Activated CD4-positive, alpha-beta memory T cell treated with anti-CD3 and anti-CD28 coated beads, Interleukin-2, amount 10 ng/mL, durations not matched to agents 7 days and 5 days (primary cell): ENCODE measurements around the gene SBK1. TPM values are rescaled to one million over a fixed set of nuclear protein-coding genes. Genes with fewer than 3 reads are reported as not detected.

Experiments used
- CTCF ChIA-PET: fragments of 350-600 bp; sonication (Branson Sonifier 250); formaldehyde crosslinking; loops from one replicate; lab custom pipeline; 2021; ENCODE audit warnings: antibody characterized with exemption, inconsistent platforms; lab: Charles Lee
- POLR2A ChIA-PET: fragments of 350-600 bp; sonication (Branson Sonifier 250); formaldehyde crosslinking; loops from one replicate; lab custom pipeline; 2021; ENCODE audit warnings: antibody characterized with exemption; lab: Charles Lee
- DNase-seq: peaks from one replicate; pipeline ENCODE4 v3.0.0-alpha.2; 2020
- H3K27ac Mint-ChIP-seq: one replicate; pipeline ENCODE4 v1.8.0; 2021; ENCODE audit warnings: mild to moderate bottlenecking, mixed read lengths
- H3K27me3 Mint-ChIP-seq: one replicate; pipeline ENCODE4 v1.8.0; 2021; ENCODE audit warnings: mixed read lengths
- H3K36me3 Mint-ChIP-seq: one replicate; pipeline ENCODE4 v1.8.0; 2021; ENCODE audit warnings: low read depth, mixed read lengths
- H3K4me1 Mint-ChIP-seq: one replicate; pipeline ENCODE4 v1.8.0; 2021; ENCODE audit warnings: mixed read lengths
- H3K4me3 Mint-ChIP-seq: one replicate; pipeline ENCODE4 v1.8.0; 2021; ENCODE audit warnings: mild to moderate bottlenecking, mixed read lengths
- H3K9me3 Mint-ChIP-seq: one replicate; pipeline ENCODE4 v1.8.0; 2021; ENCODE audit warnings: mixed read lengths
- total RNA-seq, 2 experiments: library from RNA; stranded (reverse); gene quantifications; one replicate each; pipeline ENCODE4 v1.2.3, GENCODE V29; 2021

SBK1 gene
- total RNA-seq, 2 experiments from 2014 or later = 9.8 TPM

GRCh38 chr16:28298511-28298878, 6.2 kb downstream of the SBK1 start:
- DNase-seq = no peak
- Mint-ChIP-seq H3K4me1 (peaks cover 48% of the 10 kb centered on the region), H3K27ac (no peak overlapping the region), H3K36me3 (peaks cover 10% of the 10 kb centered on the region), H3K9me3 (no peaks in the 10 kb centered on the region), H3K4me3 (no peak overlapping the region), H3K27me3 (peaks cover 18% of the 10 kb centered on the region)
- ChIA-PET CTCF (interaction anchor here (1.3 to 2.1 kb wide), 4 partner anchors 10 to 86 kb away, joined by 3 to 18 read pairs (median 4); partner anchors contain the start of gene XPO6), POLR2A (interaction anchor here (1.2 to 3.3 kb wide), 2 partner anchors 11 to 18 kb away, joined by 3 to 20 read pairs; no protein-coding TSS in a partner anchor)

- H3K9me3 Mint-ChIP-seq = no peaks in the 10 kb centered on the region
- peaks cover 2% of the 10 kb centered on the region for H3K27me3 Mint-ChIP-seq
- POLR2A ChIA-PET = interaction anchor here (1.4 to 3.3 kb wide), 2 partner anchors 9 to 14 kb away, joined by 3 to 20 read pairs; no protein-coding TSS in a partner anchor
- CTCF ChIA-PET = interaction anchor here (0.9 to 2.1 kb wide), 3 partner anchors 17 to 21 kb away, joined by 3 to 9 read pairs (median 3); no protein-coding TSS in a partner anchor
- no peak overlapping the region for H3K4me3 Mint-ChIP-seq
- peaks cover 5% of the 10 kb centered on the region for H3K36me3 Mint-ChIP-seq
- DNase-seq = no peak
- H3K4me1 Mint-ChIP-seq = peaks cover 29% of the 10 kb centered on the region
- no peak overlapping the region for H3K27ac Mint-ChIP-seq
These were observed 8.0 kb downstream of the SBK1 start for GRCh38 chr16:28300327-28300726.

GRCh38 chr16:28301154-28301553, 8.8 kb downstream of the SBK1 start:
- H3K4me1 Mint-ChIP-seq = peaks cover 26% of the 10 kb centered on the region
- no peaks in the 10 kb centered on the region for H3K9me3 Mint-ChIP-seq
- no peak overlapping the region for H3K27ac Mint-ChIP-seq
- ChIA-PET CTCF (interaction anchor here (0.9 to 2.1 kb wide), 2 partner anchors 16 to 21 kb away, joined by 3 to 9 read pairs; no protein-coding TSS in a partner anchor), POLR2A (interaction anchor here (1.4 to 3.3 kb wide), 2 partner anchors 8 to 13 kb away, joined by 3 to 20 read pairs; no protein-coding TSS in a partner anchor)
- H3K27me3 Mint-ChIP-seq = no peaks in the 10 kb centered on the region
- no peak overlapping the region for H3K4me3 Mint-ChIP-seq
- no peak for DNase-seq
- peaks cover 5% of the 10 kb centered on the region for H3K36me3 Mint-ChIP-seq

- no peak overlapping the region for H3K4me3 Mint-ChIP-seq
- no peaks in the 10 kb centered on the region for H3K27me3 Mint-ChIP-seq
- peaks cover 24% of the 10 kb centered on the region for H3K4me1 Mint-ChIP-seq
- peaks cover 4% of the 10 kb centered on the region for H3K36me3 Mint-ChIP-seq
- DNase-seq = no peak
- ChIA-PET POLR2A (interaction anchor here (3.3 kb wide), 1 partner anchor 8 kb away, joined by 20 read pairs; no protein-coding TSS in a partner anchor), CTCF (interaction anchor here (2.1 kb wide), 1 partner anchor 16 kb away, joined by 9 read pairs; no protein-coding TSS in a partner anchor)
- H3K9me3 Mint-ChIP-seq = no peaks in the 10 kb centered on the region
- H3K27ac Mint-ChIP-seq = no peak overlapping the region
These were observed 9.3 kb downstream of the SBK1 start for GRCh38 chr16:28301620-28302019.

- ChIA-PET POLR2A (interaction anchor here (1.2 kb wide), 1 partner anchor 11 kb away, joined by 3 read pairs; the partner anchor contains the start of gene SBK1), CTCF (interaction anchor here (0.7 kb wide), 1 partner anchor 25 kb away, joined by 4 read pairs; no protein-coding TSS in a partner anchor)
- no peak for DNase-seq
- Mint-ChIP-seq H3K27ac (no peak overlapping the region), H3K4me1 (peaks cover 10% of the 10 kb centered on the region), H3K9me3 (no peaks in the 10 kb centered on the region), H3K36me3 (peaks cover 3% of the 10 kb centered on the region), H3K27me3 (no peaks in the 10 kb centered on the region), H3K4me3 (no peak overlapping the region)
These were observed 10.8 kb downstream of the SBK1 start for GRCh38 chr16:28303132-28303531.

GRCh38 chr16:28304214-28304613, 11.9 kb downstream of the SBK1 start:
- CTCF ChIA-PET = no interaction called here
- POLR2A ChIA-PET = no interaction called here
- Mint-ChIP-seq H3K27me3 (no peaks in the 10 kb centered on the region), H3K4me1 (peaks cover 11% of the 10 kb centered on the region), H3K27ac (no peak overlapping the region), H3K36me3 (peaks cover 9% of the 10 kb centered on the region), H3K9me3 (no peaks in the 10 kb centered on the region), H3K4me3 (no peak overlapping the region)
- DNase-seq = peak; percentile 39

- H3K27me3 Mint-ChIP-seq = no peaks in the 10 kb centered on the region
- POLR2A ChIA-PET = no interaction called here
- CTCF ChIA-PET = interaction anchor here (0.9 to 5.6 kb wide), 4 partner anchors 9 to 30 kb away, joined by 3 to 31 read pairs (median 6); no protein-coding TSS in a partner anchor
- H3K4me3 Mint-ChIP-seq = no peak overlapping the region
- H3K9me3 Mint-ChIP-seq = no peaks in the 10 kb centered on the region
- H3K4me1 Mint-ChIP-seq = peaks cover 40% of the 10 kb centered on the region
- DNase-seq = no peak
- H3K27ac Mint-ChIP-seq = no peak overlapping the region
- H3K36me3 Mint-ChIP-seq = peaks cover 11% of the 10 kb centered on the region
These were observed 15.6 kb downstream of the SBK1 start for GRCh38 chr16:28307936-28308335.

GRCh38 chr16:28308794-28309584, 16.7 kb downstream of the SBK1 start:
- peaks cover 40% of the 10 kb centered on the region for H3K4me1 Mint-ChIP-seq
- H3K27me3 Mint-ChIP-seq = no peaks in the 10 kb centered on the region
- H3K27ac Mint-ChIP-seq = peak overlapping the region; percentile 91
- no peak for DNase-seq
- ChIA-PET POLR2A (interaction anchor here (1.5 to 3.2 kb wide), 4 partner anchors 9 to 32 kb away, joined by 8 to 22 read pairs (median 18); partner anchors contain the start of gene SBK1), CTCF (interaction anchor here (0.6 to 5.6 kb wide), 8 partner anchors 8 to 31 kb away, joined by 3 to 31 read pairs (median 6); no protein-coding TSS in a partner anchor)
- no peak overlapping the region for H3K4me3 Mint-ChIP-seq
- H3K36me3 Mint-ChIP-seq = peaks cover 11% of the 10 kb centered on the region
- H3K9me3 Mint-ChIP-seq = no peaks in the 10 kb centered on the region

GRCh38 chr16:28309811-28310311, 17.5 kb downstream of the SBK1 start:
- H3K27ac Mint-ChIP-seq = peak overlapping the region; percentile 91
- POLR2A ChIA-PET = interaction anchor here (0.7 to 3.2 kb wide), 7 partner anchors 10 to 184 kb away, joined by 3 to 22 read pairs (median 8); partner anchors contain the start of gene SBK1

GRCh38 chr16:28310796-28311195, 18.5 kb downstream of the SBK1 start:
- DNase-seq = no peak
- CTCF ChIA-PET = interaction anchor here (2.1 to 5.6 kb wide), 4 partner anchors 11 to 33 kb away, joined by 6 to 31 read pairs (median 8); no protein-coding TSS in a partner anchor
- Mint-ChIP-seq H3K4me1 (peaks cover 40% of the 10 kb centered on the region), H3K9me3 (no peaks in the 10 kb centered on the region), H3K4me3 (peak overlapping the region; percentile 7), H3K27me3 (no peaks in the 10 kb centered on the region), H3K36me3 (peaks cover 8% of the 10 kb centered on the region), H3K27ac (peak overlapping the region; percentile 91)
- POLR2A ChIA-PET = interaction anchor here (0.9 to 3.2 kb wide), 7 partner anchors 11 to 172 kb away, joined by 3 to 22 read pairs (median 8); partner anchors contain the start of gene SBK1

More at GRCh38 chr16:28309811-28310311, 17.5 kb downstream of the SBK1 start:
- CTCF ChIA-PET = interaction anchor here (0.6 to 5.6 kb wide), 5 partner anchors 12 to 32 kb away, joined by 3 to 31 read pairs (median 8); no protein-coding TSS in a partner anchor
- Mint-ChIP-seq H3K4me3 (peak overlapping the region; percentile 30), H3K27me3 (no peaks in the 10 kb centered on the region), H3K36me3 (peaks cover 10% of the 10 kb centered on the region), H3K9me3 (no peaks in the 10 kb centered on the region), H3K4me1 (peaks cover 40% of the 10 kb centered on the region)
- peak; percentile 90 for DNase-seq

- H3K36me3 Mint-ChIP-seq = peaks cover 8% of the 10 kb centered on the region
- ChIA-PET CTCF (interaction anchor here (2.2 to 5.6 kb wide), 3 partner anchors 14 to 33 kb away, joined by 6 to 31 read pairs (median 11); no protein-coding TSS in a partner anchor), POLR2A (interaction anchor here (1.0 to 3.2 kb wide), 3 partner anchors 14 to 101 kb away, joined by 4 to 22 read pairs (median 15); partner anchors contain the start of gene SBK1)
- no peaks in the 10 kb centered on the region for H3K9me3 Mint-ChIP-seq
- H3K27me3 Mint-ChIP-seq = no peaks in the 10 kb centered on the region
- H3K4me1 Mint-ChIP-seq = peaks cover 40% of the 10 kb centered on the region
- H3K4me3 Mint-ChIP-seq = no peak overlapping the region
- peak overlapping the region; percentile 91 for H3K27ac Mint-ChIP-seq
- no peak for DNase-seq
These were observed 19.1 kb downstream of the SBK1 start for GRCh38 chr16:28311413-28311812.

- Mint-ChIP-seq H3K9me3 (no peaks in the 10 kb centered on the region), H3K4me3 (no peak overlapping the region), H3K36me3 (peaks cover 8% of the 10 kb centered on the region), H3K27ac (no peak overlapping the region), H3K27me3 (no peaks in the 10 kb centered on the region), H3K4me1 (peaks cover 41% of the 10 kb centered on the region)
- ChIA-PET CTCF (interaction anchor here (2.0 to 5.6 kb wide), 4 partner anchors 10 to 34 kb away, joined by 6 to 31 read pairs (median 10); no protein-coding TSS in a partner anchor), POLR2A (interaction anchor here (1.0 kb wide), 1 partner anchor 101 kb away, joined by 4 read pairs; no protein-coding TSS in a partner anchor)
- no peak for DNase-seq
These were observed 19.6 kb downstream of the SBK1 start for GRCh38 chr16:28311913-28312312.
